GM23338 (cell line): ENCODE measurements around the gene SIRPD. TPM values are rescaled to one million over a fixed set of nuclear protein-coding genes. Genes with fewer than 3 reads are reported as not detected.

ENCODE experiments used
- ATAC-seq: fragments of 200-7000 bp; cut with Tn5 transposase; 3 replicates; pipeline ENCODE4 v1.9.1; 2020
- DNase-seq: peaks from one replicate; pipeline ENCODE4 v3.0.0-alpha.2; 2015; ENCODE audit warnings: low spot score
- H2AFZ ChIP-seq: fragments of 200-600 bp; sonication (generic); 2 replicates; pipeline ENCODE4 v1.8.0; 2016; ENCODE audit warnings: antibody characterized with exemption, mild to moderate bottlenecking, moderate library complexity
- H3F3A ChIP-seq: fragments of 200-600 bp; sonication (generic); replicated peaks from 2 replicates; pipeline ENCODE4 v1.8.0; 2017; ENCODE audit warnings: antibody characterized with exemption, mixed run types, low read depth
- H3K27ac ChIP-seq: fragments of 200-600 bp; sonication (generic); 2 replicates; pipeline ENCODE4 v1.6.1; 2016; ENCODE audit warnings: low read depth
- H3K27me3 ChIP-seq: fragments of 200-600 bp; sonication (generic); 2 replicates; pipeline ENCODE4 v1.8.0; 2016; ENCODE audit warnings: mild to moderate bottlenecking, mixed run types, moderate library complexity; ENCODE audit not compliant: insufficient read depth
- H3K36me3 ChIP-seq: fragments of 200-600 bp; sonication (generic); 2 replicates; pipeline ENCODE4 v1.8.0; 2016; ENCODE audit warnings: mild to moderate bottlenecking; ENCODE audit not compliant: insufficient read depth
- H3K4me1 ChIP-seq: fragments of 200-600 bp; sonication (generic); 2 replicates; pipeline ENCODE4 v1.8.0; 2016; ENCODE audit warnings: mild to moderate bottlenecking, moderate library complexity; ENCODE audit not compliant: insufficient read depth
- H3K4me2 ChIP-seq: fragments of 200-600 bp; sonication (generic); 2 replicates; pipeline ENCODE4 v1.7.1; 2017; ENCODE audit warnings: mixed run types
- H3K4me3 ChIP-seq: fragments of 200-600 bp; sonication (generic); 2 replicates; pipeline ENCODE4 v1.6.1; 2016; ENCODE audit warnings: mixed run types
- H3K79me2 ChIP-seq: fragments of 200-600 bp; sonication (generic); replicated peaks from 2 replicates; pipeline ENCODE4 v1.8.0; 2017; ENCODE audit warnings: mild to moderate bottlenecking; ENCODE audit not compliant: insufficient read depth
- H3K9me2 ChIP-seq: fragments of 200-600 bp; sonication (generic); 2 replicates; pipeline ENCODE4 v1.8.0; 2017; ENCODE audit not compliant: insufficient read depth
- H4K20me1 ChIP-seq: fragments of 200-600 bp; sonication (generic); replicated peaks from 2 replicates; pipeline ENCODE4 v1.8.0; 2017; ENCODE audit warnings: mild to moderate bottlenecking; ENCODE audit not compliant: insufficient read depth
- H3K27ac Mint-ChIP-seq: 2 replicates; pipeline ENCODE4 v1.8.0; 2020; ENCODE audit warnings: inconsistent platforms, mild to moderate bottlenecking, moderate library complexity, mixed read lengths
- H3K27me3 Mint-ChIP-seq: 3 replicates; pipeline ENCODE4 v1.8.0; 2022; ENCODE audit warnings: low read depth, mild to moderate bottlenecking, moderate library complexity, mixed read lengths, inconsistent platforms; ENCODE audit not compliant: insufficient read depth, poor library complexity
- H3K36me3 Mint-ChIP-seq: 3 replicates; pipeline ENCODE4 v1.8.0; 2021; ENCODE audit warnings: low read depth, mild to moderate bottlenecking, inconsistent platforms, moderate library complexity, mixed read lengths
- H3K4me1 Mint-ChIP-seq: 3 replicates; pipeline ENCODE4 v1.8.0; 2020; ENCODE audit warnings: mild to moderate bottlenecking, inconsistent platforms, mixed read lengths
- H3K4me3 Mint-ChIP-seq: 3 replicates; pipeline ENCODE4 v1.8.0; 2021; ENCODE audit warnings: moderate library complexity, mild to moderate bottlenecking, inconsistent platforms, mixed read lengths
- H3K9me3 Mint-ChIP-seq: 3 replicates; pipeline ENCODE4 v1.8.0; 2020; ENCODE audit warnings: moderate library complexity, mild to moderate bottlenecking, inconsistent platforms, mixed read lengths
- CREB1 ChIP-seq: fragments of 250-450 bp; sonication (Bioruptor Pico); IDR thresholded peaks from 2 replicates; pipeline ENCODE4 v1.5.0; 2020; ENCODE audit warnings: low read depth, mild to moderate bottlenecking, moderate library complexity
- CTCF ChIP-seq, 2 experiments: fragments of 200-600 bp in 1 of 2; sonication (generic) in 1 of 2; conservative IDR thresholded peaks; 2 replicates each; pipeline versions ENCODE4 v1.5.1 to v1.6.1; 2016 to 2017; ENCODE audit warnings: antibody characterized with exemption in 2 of 2, low read depth in 2 of 2, mild to moderate bottlenecking in 2 of 2, moderate library complexity in 1 of 2
- ETS1 ChIP-seq: IDR thresholded peaks from 2 replicates; pipeline ENCODE4 v1.6.1; 2016; ENCODE audit warnings: antibody characterized with exemption
- EZH2 ChIP-seq: fragments of 200-600 bp; sonication (generic); IDR thresholded peaks from one replicate; pipeline ENCODE4 v1.8.0; 2017; ENCODE audit warnings: antibody characterized with exemption, mild to moderate bottlenecking, low read depth; ENCODE audit not compliant: unreplicated experiment
- EZH2phosphoT487 ChIP-seq: fragments of 200-600 bp; sonication (generic); IDR thresholded peaks from one replicate; pipeline ENCODE4 v1.8.1; 2018; ENCODE audit warnings: antibody characterized with exemption; ENCODE audit not compliant: unreplicated experiment
- JUNB ChIP-seq: IDR thresholded peaks from one replicate; pipeline ENCODE4 v1.6.1; 2016; ENCODE audit warnings: antibody characterized with exemption; ENCODE audit not compliant: unreplicated experiment
- NANOG ChIP-seq: IDR thresholded peaks from 2 replicates; pipeline ENCODE4 v1.6.1; 2016; ENCODE audit warnings: antibody characterized with exemption, borderline replicate concordance
- POLR2AphosphoS5 ChIP-seq: IDR thresholded peaks from 2 replicates; pipeline ENCODE4 v1.6.1; 2016; ENCODE audit warnings: antibody characterized with exemption, low read depth
- REST ChIP-seq: IDR thresholded peaks from one replicate; pipeline ENCODE4 v1.6.1; 2018; ENCODE audit warnings: antibody characterized with exemption; ENCODE audit not compliant: unreplicated experiment
- STAT1 ChIP-seq: IDR thresholded peaks from one replicate; pipeline ENCODE4 v1.6.1; 2016; ENCODE audit warnings: antibody characterized with exemption; ENCODE audit not compliant: unreplicated experiment
- ZNF114 ChIP-seq: fragments of 250-450 bp; sonication (Bioruptor Pico); IDR thresholded peaks from 2 replicates; pipeline ENCODE4 v1.5.0; 2020; ENCODE audit warnings: mild to moderate bottlenecking, moderate library complexity
- ZNF331 ChIP-seq: fragments of 250-450 bp; sonication (Bioruptor Pico); IDR thresholded peaks from 2 replicates; pipeline ENCODE4 v1.5.0; 2020; ENCODE audit warnings: low read depth, mild to moderate bottlenecking, moderate library complexity
- ZNF462 ChIP-seq: fragments of 250-450 bp; sonication (Bioruptor Pico); IDR thresholded peaks from 2 replicates; pipeline ENCODE4 v1.5.0; 2020; ENCODE audit warnings: mild to moderate bottlenecking, moderate library complexity
- polyA plus RNA-seq: library from polyadenylated mRNA; unstranded; fragments of >200 nt; fragmentation: Nextera tagmentation; extraction: Ambion mirVana; gene quantifications from 2 replicates; pipeline ENCODE4 v1.2.1, GENCODE V29; 2016
- total RNA-seq: library from RNA; depleted of rRNA; stranded (reverse); fragments of >200 nt; shearing (Covaris generic); gene quantifications from 2 replicates; pipeline ENCODE4 v1.2.3, GENCODE V29; 2014

The SIRPD gene
- total and polyA plus RNA-seq, 2 experiments from 2014 or later: not detected

GRCh38 chr20:1491860-1492642 is 65.5 kb downstream of the SIRPD start:
- H4K20me1 ChIP-seq: no peaks in the 10 kb centered on the region; the same call in 1 of the 2 replicates

More at GRCh38 chr20:1491860-1492642, 65.5 kb downstream of the SIRPD start:
- no peaks in the 10 kb centered on the region for H3K79me2 ChIP-seq
- Mint-ChIP-seq H3K36me3 (no peaks in the 10 kb centered on the region), H3K4me1 (no peaks in the 10 kb centered on the region; the same call in 2 of the 3 replicates), H3K27me3 (peaks cover 4% of the 10 kb centered on the region), H3K27ac (no peak overlapping the region), H3K9me3 (no peaks in the 10 kb centered on the region; the same call in 1 of the 3 replicates), H3K4me3 (no peak overlapping the region)
- no peak overlapping the region for H3K4me2 ChIP-seq
- TF ChIP-seq ETS1 (no peak), CTCF (conservative IDR thresholded peaks at IDR 0.05; ENCODE audit: low read depth in 2 of 2) (no peak), JUNB (no peak), ZNF114 (no peak), ZNF462 (CRISPR knock-in tag) (no peak), EZH2 (no peak), NANOG (no peak), STAT1 (no peak), CREB1 (CRISPR knock-in tag) (no peak), REST (no peak), EZH2phosphoT487 (no peak), POLR2AphosphoS5 (no peak), ZNF331 (CRISPR knock-in tag) (no peak)
- no peak overlapping the region for H3K4me3 ChIP-seq
- no peaks in the 10 kb centered on the region for H3K4me1 ChIP-seq
- H3K36me3 ChIP-seq: no peaks in the 10 kb centered on the region
- DNase-seq: no peak
- no peaks in the 10 kb centered on the region for H3F3A ChIP-seq
- H3K27me3 ChIP-seq: no peaks in the 10 kb centered on the region
- H3K9me2 ChIP-seq: no peaks in the 10 kb centered on the region
- ATAC-seq: no peak
- H3K27ac ChIP-seq: no peak overlapping the region
- H2AFZ ChIP-seq: no peak overlapping the region
